ENCODE results near the gene NHLRC4. TPM values are rescaled to one million over a fixed set of nuclear protein-coding genes. Genes with fewer than 3 reads are reported as not detected.

NHLRC4 gene
- total RNA-seq, 1 donor from 2014 or later = 0.35 TPM

DNA sequence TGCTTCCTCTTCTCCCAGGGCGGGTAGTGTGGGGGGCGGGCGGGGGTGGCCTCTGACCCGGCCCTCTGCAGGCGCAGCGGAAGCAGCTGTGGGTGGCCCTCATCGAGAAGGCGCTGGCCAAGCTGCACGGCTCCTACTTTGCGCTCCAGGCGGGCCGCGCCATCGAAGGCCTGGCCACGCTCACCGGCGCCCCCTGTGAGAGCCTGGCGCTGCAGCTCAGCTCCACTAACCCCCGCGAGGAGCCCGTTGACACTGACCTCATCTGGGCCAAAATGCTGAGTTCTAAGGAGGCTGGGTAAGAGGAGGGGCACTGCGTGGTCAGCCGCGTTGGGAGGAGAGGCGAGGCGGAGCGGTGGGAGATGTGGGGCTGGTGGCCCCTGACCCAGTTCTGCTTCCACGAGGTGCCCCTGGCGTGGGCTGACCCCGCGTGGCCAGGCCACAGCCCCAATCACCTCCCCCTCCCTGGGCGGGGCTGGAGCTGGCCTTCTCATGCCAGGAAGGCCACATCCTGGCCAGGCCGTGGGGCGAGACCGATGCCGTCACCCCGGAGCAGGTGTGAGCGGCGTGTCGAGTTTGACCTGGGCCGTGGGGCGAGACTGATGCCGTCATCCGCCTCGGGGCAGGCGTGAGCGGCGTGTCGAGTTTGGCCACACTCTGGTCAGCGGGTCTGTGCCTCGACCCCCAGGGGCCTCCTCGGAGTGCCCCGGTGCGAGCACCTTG is 17.1 kb upstream of the NHLRC4 start:
- DNase-seq (ENCODE audit: low read depth) = no peak
- H3K4me3 ChIP-seq (ENCODE audit: low read depth, low read length) = no peak overlapping the region
- TF ChIP-seq, protein P1, sequence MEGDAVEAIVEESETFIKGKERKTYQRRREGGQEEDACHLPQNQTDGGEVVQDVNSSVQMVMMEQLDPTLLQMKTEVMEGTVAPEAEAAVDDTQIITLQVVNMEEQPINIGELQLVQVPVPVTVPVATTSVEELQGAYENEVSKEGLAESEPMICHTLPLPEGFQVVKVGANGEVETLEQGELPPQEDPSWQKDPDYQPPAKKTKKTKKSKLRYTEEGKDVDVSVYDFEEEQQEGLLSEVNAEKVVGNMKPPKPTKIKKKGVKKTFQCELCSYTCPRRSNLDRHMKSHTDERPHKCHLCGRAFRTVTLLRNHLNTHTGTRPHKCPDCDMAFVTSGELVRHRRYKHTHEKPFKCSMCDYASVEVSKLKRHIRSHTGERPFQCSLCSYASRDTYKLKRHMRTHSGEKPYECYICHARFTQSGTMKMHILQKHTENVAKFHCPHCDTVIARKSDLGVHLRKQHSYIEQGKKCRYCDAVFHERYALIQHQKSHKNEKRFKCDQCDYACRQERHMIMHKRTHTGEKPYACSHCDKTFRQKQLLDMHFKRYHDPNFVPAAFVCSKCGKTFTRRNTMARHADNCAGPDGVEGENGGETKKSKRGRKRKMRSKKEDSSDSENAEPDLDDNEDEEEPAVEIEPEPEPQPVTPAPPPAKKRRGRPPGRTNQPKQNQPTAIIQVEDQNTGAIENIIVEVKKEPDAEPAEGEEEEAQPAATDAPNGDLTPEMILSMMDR (conservative IDR thresholded peaks at IDR 0.05; ENCODE audit: low read depth, low read length) = peak; percentile 25

DNA sequence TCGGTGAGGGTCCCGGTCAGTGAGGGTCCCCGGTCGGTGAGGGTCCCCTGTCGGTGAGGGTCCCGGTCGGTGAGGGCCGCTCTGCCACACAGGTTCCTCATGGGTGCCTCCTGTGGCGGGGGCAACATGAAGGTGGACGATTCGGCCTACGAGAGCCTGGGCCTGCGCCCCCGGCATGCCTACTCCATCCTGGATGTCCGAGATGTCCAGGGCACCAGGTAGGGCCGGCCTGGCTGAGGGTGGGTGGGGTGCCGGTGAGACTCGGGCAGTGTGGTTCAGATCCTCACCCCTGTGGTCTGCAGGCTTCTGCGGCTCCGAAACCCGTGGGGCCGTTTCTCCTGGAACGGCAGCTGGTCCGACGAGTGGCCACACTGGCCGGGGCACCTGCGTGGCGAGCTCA is 15.6 kb upstream of the NHLRC4 start:
- H3K4me3 ChIP-seq (ENCODE audit: low read depth, low read length) = no peak overlapping the region
- DNase-seq (ENCODE audit: low read depth) = no peak
- TF ChIP-seq, protein P1 (conservative IDR thresholded peaks at IDR 0.05; ENCODE audit: low read depth, low read length) = no peak

DNA sequence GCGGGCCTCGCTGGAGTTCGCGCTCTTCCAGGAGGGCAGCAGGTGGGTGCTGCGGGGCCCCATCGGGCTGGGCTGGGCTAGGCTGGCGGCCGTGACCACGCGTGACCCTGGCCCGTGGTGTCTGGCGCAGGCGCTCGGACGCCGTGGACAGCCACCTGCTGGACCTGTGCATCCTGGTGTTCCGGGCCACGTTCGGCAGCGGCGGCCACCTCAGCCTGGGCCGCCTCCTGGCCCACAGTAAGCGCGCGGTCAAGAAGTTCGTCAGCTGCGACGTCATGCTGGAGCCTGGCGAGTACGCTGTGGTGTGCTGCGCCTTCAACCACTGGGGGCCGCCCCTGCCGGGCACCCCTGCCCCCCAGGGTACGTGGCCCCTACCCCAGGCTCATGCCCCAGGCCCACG is 14.6 kb upstream of the NHLRC4 start:
- TF ChIP-seq, protein P1 (conservative IDR thresholded peaks at IDR 0.05; ENCODE audit: low read depth, low read length) = no peak
- H3K4me3 ChIP-seq (ENCODE audit: low read depth, low read length) = no peak overlapping the region
- DNase-seq (ENCODE audit: low read depth) = no peak

DNA sequence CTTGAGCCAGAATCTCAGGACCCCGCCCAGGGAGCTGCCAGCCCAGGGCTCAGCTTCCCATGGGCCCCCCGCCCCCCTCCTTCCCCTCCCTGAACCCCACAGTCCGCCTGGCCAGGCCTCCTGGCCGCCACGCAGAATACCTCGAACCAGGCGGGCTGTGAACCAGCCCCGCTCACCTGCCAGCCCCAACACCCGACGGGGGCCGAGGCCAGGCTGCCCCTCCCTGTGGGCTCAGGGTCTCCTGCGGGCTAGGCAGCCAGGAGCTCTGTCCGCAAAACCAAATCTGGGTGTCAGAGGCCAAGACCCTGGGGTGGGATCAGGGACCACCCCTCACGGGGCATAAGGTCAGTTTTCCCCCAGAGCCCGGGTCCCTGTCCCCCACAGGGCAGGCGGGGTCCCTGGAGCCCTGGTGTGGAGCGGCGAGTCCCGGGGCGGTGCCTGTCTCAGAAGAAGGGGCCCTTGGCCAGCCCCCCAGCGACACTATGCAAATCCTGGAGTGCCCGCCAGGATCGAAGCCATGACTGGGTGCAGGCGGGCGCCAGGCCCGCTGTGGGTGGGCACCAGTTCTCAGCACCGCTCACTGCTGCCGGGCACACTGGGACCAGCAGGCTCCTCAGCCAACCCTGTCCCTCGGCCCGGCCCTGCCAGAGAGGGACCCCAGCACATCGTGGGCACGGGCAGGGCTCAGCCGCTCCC is 13.1 kb upstream of the NHLRC4 start:
- H3K4me3 ChIP-seq (ENCODE audit: low read depth, low read length) = no peak overlapping the region
- TF ChIP-seq, protein P1 (conservative IDR thresholded peaks at IDR 0.05; ENCODE audit: low read depth, low read length) = no peak
- no peak for DNase-seq (ENCODE audit: low read depth)

DNA sequence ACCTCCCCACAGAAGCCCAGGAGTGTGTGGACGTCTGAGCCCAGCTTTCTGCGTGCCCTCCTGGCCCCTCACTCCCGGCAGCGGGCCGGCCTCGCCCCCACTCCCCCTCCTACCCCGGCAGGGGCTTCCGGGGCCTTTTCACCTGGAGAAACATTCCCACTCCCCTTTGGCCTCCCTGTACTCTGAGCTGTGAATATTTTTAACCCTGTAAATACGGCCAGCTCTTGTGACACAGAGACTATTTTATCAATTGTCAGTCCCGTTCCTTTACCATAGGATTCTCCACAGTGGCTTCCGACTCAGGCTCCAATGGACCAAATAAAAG is 12.5 kb upstream of the NHLRC4 start:
- DNase-seq (ENCODE audit: low read depth) = no peak
- no peak overlapping the region for H3K4me3 ChIP-seq (ENCODE audit: low read depth, low read length)
- TF ChIP-seq, protein P1 (conservative IDR thresholded peaks at IDR 0.05; ENCODE audit: low read depth, low read length) = no peak

DNA sequence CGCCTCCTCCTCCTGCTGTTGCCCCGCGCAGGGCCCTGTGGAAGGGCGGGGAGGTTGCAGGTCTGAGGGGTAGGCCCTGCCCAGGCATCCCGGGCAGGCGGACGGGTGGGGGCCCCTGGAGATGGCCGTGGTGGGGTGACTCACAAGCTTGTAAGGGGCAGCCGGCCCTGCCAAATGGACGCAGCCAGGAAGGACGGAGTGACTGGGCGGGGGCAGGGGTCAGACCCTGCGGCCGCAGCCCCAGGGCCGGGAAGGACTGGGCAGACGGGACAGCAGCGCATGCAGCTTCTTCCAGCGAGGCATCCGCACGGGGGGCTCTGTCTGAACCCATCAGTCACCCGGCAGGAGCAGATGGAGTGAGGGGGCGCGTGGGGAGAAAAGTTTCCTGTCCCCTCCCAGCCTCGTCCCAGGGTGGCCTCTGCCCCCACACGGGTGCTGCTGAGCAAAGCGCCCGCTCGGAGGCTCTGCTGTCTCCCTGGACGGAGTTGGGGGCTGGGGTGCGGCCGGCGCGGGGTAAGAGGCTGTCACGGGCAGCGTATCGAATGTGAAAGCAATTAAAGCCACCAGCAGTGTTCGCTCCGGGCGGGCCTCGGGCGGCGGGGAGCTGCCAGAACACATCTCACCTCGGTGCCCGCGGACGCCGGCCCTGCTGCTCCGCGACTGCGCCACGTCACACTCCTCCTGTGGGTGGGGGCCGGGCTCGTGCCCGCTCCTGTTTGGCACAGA is 12.0 kb upstream of the NHLRC4 start:
- DNase-seq (ENCODE audit: low read depth) = no peak
- TF ChIP-seq, protein P1 (conservative IDR thresholded peaks at IDR 0.05; ENCODE audit: low read depth, low read length) = no peak
- H3K4me3 ChIP-seq (ENCODE audit: low read depth, low read length) = no peak overlapping the region

Data from epithelial cell of proximal tubule (primary cell).